HepG2 (cell line): ENCODE measurements around the gene CERS3. TPM values are rescaled to one million over a fixed set of nuclear protein-coding genes. Genes with fewer than 3 reads are reported as not detected.

Source experiments
- ATAC-seq: fragments of 200-7000 bp; cut with Tn5 transposase; 3 replicates; pipeline ENCODE4 v1.9.1; 2020; ENCODE audit warnings: mild to moderate bottlenecking, moderate library complexity
- BruUV-seq: library from RNA; stranded (reverse); fragments of 400-500 nt; replicated peaks from 2 replicates; lab custom pipeline; 2021; lab: Mats Ljungman, UMichigan
- CTCF ChIA-PET: fragments of 300-600 bp; formaldehyde crosslinking; extraction: SDS; loops from one replicate; lab custom pipeline; 2021; ENCODE audit warnings: low total read pairs, inconsistent platforms, low intra/inter-chr PET ratio; lab: Yijun Ruan, JAX
- POLR2A ChIA-PET: fragments of 350-600 bp; sonication (Branson Sonifier 250); formaldehyde crosslinking; loops from one replicate; lab custom pipeline; 2020; ENCODE audit warnings: antibody characterized with exemption, inconsistent platforms; lab: Yijun Ruan, JAX
- DNase-seq: peaks from one replicate; pipeline ENCODE4 v3.0.0-alpha.2; 2015; ENCODE audit warnings: low spot score
- FAIRE-seq: peaks from 3 replicates; lab custom pipeline; 2011; peaks lifted over from hg19 to GRCh38; lab: Jason Lieb, UNC
- H2AFZ ChIP-seq: one replicate; pipeline ENCODE4 v1.6.1; 2011; ENCODE audit warnings: low read length, inconsistent platforms
- H3K27ac ChIP-seq: fragments of 300-600 bp; 3 replicates; pipeline ENCODE4 v1.8.0; 2011; ENCODE audit warnings: mixed run types, mild to moderate bottlenecking, mixed read lengths, low read length, inconsistent platforms; ENCODE audit not compliant: insufficient read depth; ENCODE audit errors: extremely low read length
- H3K27me3 ChIP-seq, 2 experiments: fragments of 200-600 bp in 1 of 2; 2 replicates in 1 of 2; 3 replicates in 1 of 2; pipeline versions ENCODE4 v1.6.0 to v1.8.0; 2011; ENCODE audit warnings: low read length in 2 of 2, mild to moderate bottlenecking in 2 of 2, moderate library complexity in 2 of 2, inconsistent platforms in 1 of 2; ENCODE audit not compliant: insufficient read depth in 2 of 2, control insufficient read depth in 1 of 2
- H3K36me3 ChIP-seq, 2 experiments: fragments of 200-600 bp in 1 of 2; replicated peaks in 1 of 2; 2 replicates in 1 of 2; 3 replicates in 1 of 2; pipeline versions ENCODE4 v1.5.1 to v1.8.0; 2011; ENCODE audit warnings: low read length in 2 of 2, inconsistent platforms in 1 of 2; ENCODE audit not compliant: insufficient read depth in 2 of 2, control insufficient read depth in 1 of 2
- H3K4me1 ChIP-seq: 2 replicates; pipeline ENCODE4 v1.5.1; 2012; ENCODE audit warnings: low read length, inconsistent platforms; ENCODE audit not compliant: insufficient read depth
- H3K4me2 ChIP-seq: 2 replicates; pipeline ENCODE4 v1.6.0; 2011; ENCODE audit warnings: low read depth, low read length, inconsistent platforms
- H3K4me3 ChIP-seq, 3 experiments: fragments of 200-600 bp in 1 of 3; sonication (generic), shearing (Covaris generic) in 1 of 3; replicated peaks in 1 of 3; 2 replicates each; pipeline ENCODE4 v1.5.1; 2011 to 2016; ENCODE audit warnings: low read length in 3 of 3, inconsistent platforms in 2 of 3, low read depth in 2 of 3, mild to moderate bottlenecking in 2 of 3, control low read depth in 1 of 3, mixed read lengths in 1 of 3; ENCODE audit not compliant: insufficient read depth in 1 of 3
- H3K79me2 ChIP-seq: one replicate; pipeline ENCODE4 v1.6.1; 2011; ENCODE audit warnings: low read length, inconsistent platforms; ENCODE audit not compliant: insufficient read depth
- H3K9ac ChIP-seq: 2 replicates; pipeline ENCODE4 v1.6.0; 2011; ENCODE audit warnings: mild to moderate bottlenecking, low read depth, low read length, inconsistent platforms; ENCODE audit not compliant: insufficient read depth
- H3K9me3 ChIP-seq: 2 replicates; pipeline ENCODE4 v1.5.1; 2012; ENCODE audit warnings: mild to moderate bottlenecking, low read length
- H4K20me1 ChIP-seq: 2 replicates; pipeline ENCODE4 v1.6.0; 2011; ENCODE audit warnings: inconsistent platforms, mild to moderate bottlenecking, low read length, moderate library complexity; ENCODE audit not compliant: insufficient read depth
- CBX2 ChIP-seq, 2 experiments: fragments of 200-600 bp in 1 of 2; sonication (generic); formaldehyde crosslinking in 1 of 2; IDR thresholded peaks; 2 replicates each; pipeline versions ENCODE4 v1.7.0 to v1.8.1; 2018 to 2022; ENCODE audit warnings: low read depth in 2 of 2, low read length in 1 of 2, mild to moderate bottlenecking in 1 of 2, missing genetic modification reagents in 1 of 2
- EZH2 ChIP-seq: conservative IDR thresholded peaks from 2 replicates; pipeline ENCODE4 v1.6.1; 2012; ENCODE audit warnings: mild to moderate bottlenecking, low read depth, low read length, moderate library complexity
- FOSL1 ChIP-seq: sonication (generic); formaldehyde crosslinking; IDR thresholded peaks from 2 replicates; pipeline ENCODE4 v1.9.0; 2021; ENCODE audit warnings: missing genetic modification reagents, borderline replicate concordance
- ZFP1 ChIP-seq: IDR thresholded peaks from 2 replicates; pipeline ENCODE4 v1.6.1; 2016
- ZNF430 ChIP-seq: sonication (generic); formaldehyde crosslinking; IDR thresholded peaks from 2 replicates; pipeline ENCODE4 v1.9.0; 2021; ENCODE audit warnings: mild to moderate bottlenecking, missing genetic modification reagents
- ZNF468 ChIP-seq: sonication (generic); formaldehyde crosslinking; IDR thresholded peaks from 2 replicates; pipeline ENCODE4 v1.8.0; 2022; ENCODE audit warnings: mild to moderate bottlenecking, moderate library complexity, missing genetic modification reagents
- ZNF501 ChIP-seq: sonication (generic); formaldehyde crosslinking; IDR thresholded peaks from 2 replicates; pipeline ENCODE4 v1.5.1; 2020; ENCODE audit warnings: mild to moderate bottlenecking, moderate library complexity, missing genetic modification reagents
- ZNF547 ChIP-seq: sonication (generic); formaldehyde crosslinking; IDR thresholded peaks from 2 replicates; pipeline ENCODE4 v1.5.1; 2020; ENCODE audit warnings: mild to moderate bottlenecking, missing genetic modification reagents
- ZNF563 ChIP-seq: sonication (generic); formaldehyde crosslinking; IDR thresholded peaks from 2 replicates; pipeline ENCODE4 v1.8.0; 2022; ENCODE audit warnings: mild to moderate bottlenecking, moderate library complexity, missing genetic modification reagents
- ZSCAN20 ChIP-seq: sonication (generic); formaldehyde crosslinking; IDR thresholded peaks from 2 replicates; pipeline ENCODE4 v1.4.0; 2020; ENCODE audit warnings: missing genetic modification reagents, mild to moderate bottlenecking, borderline replicate concordance
- WGBS: methylation state at CpG from one replicate; pipeline ENCODE4 v1.1.6; 2017; ENCODE audit warnings: low lambda C conversion rate; 5-methylcytosine and 5-hydroxymethylcytosine counted together
- in situ Hi-C: cut with HindIII; loops from 2 replicates; pipeline ENCODE4 v1.10.0; 2017; ENCODE audit warnings: low pct_unique_long_range_greater_than_20kb; ENCODE audit not compliant: extremely low pct_ligation_motif_present
- intact Hi-C: fragments of 100-400 bp; cut with micrococcal nuclease; formaldehyde crosslinking; loops from one replicate; pipeline ENCODE4 v1.10.0; 2022; ENCODE audit not compliant: unreplicated experiment
- polyA plus RNA-seq, 8 experiments: library from polyadenylated mRNA; depleted of rRNA in 3 of 8; stranded (reverse) in 7 of 8; unstranded in 1 of 8; fragments of >200 nt; fragmentation: Illumina TruSeq in 4 of 8; extraction: Trizol in 4 of 8; gene quantifications; 2 replicates each; pipeline versions ENCODE4 v1.2.1 to v1.2.3, GENCODE V29; 2011 to 2016; ENCODE audit warnings: low read depth in 4 of 8, missing spikeins in 1 of 8, mixed read lengths in 1 of 8; ENCODE audit not compliant: insufficient read depth in 1 of 8
- total RNA-seq, 5 experiments: library from RNA; depleted of rRNA; stranded (reverse); fragments of >200 nt; fragmentation: Illumina TruSeq; extraction: Trizol; gene quantifications; 2 replicates each; pipeline ENCODE4 v1.2.3, GENCODE V29; 2016; ENCODE audit warnings: low read depth in 1 of 5

The CERS3 gene
- total and polyA plus RNA-seq, 2 of the 13 experiments (the other 11 are each of a cell fraction or from before 2014, with no cell fraction given) = not detected

GRCh38 chr15:100516643-100517512 lies 11.9 kb downstream of the CERS3 start:
- CTCF ChIA-PET = no interaction called here
- Histone ChIP-seq H3K4me1 (no peaks in the 10 kb centered on the region), H3K9me3 (no peaks in the 10 kb centered on the region), H3K4me2 (no peak overlapping the region), H3K4me3 (no peak overlapping the region), H3K36me3 (no peaks in the 10 kb centered on the region), H2AFZ (no peak overlapping the region), H4K20me1 (no peaks in the 10 kb centered on the region), H3K27me3 (peaks cover 0 to 4% of the 10 kb centered on the region in 2 experiments; a peak in 1 of 5 replicates), H3K79me2 (no peaks in the 10 kb centered on the region), H3K27ac (no peak overlapping the region), H3K9ac (no peak overlapping the region)
- FAIRE-seq (no peak), ATAC-seq (no peak), DNase-seq (no peak)
- intact Hi-C loops = no loop called here
- in situ Hi-C loops = no loop called here
- WGBS = 11% methylated on average over 5 of the region's 5 CpGs
- no TSS peak for BruUV-seq
- POLR2A ChIA-PET = no interaction called here
- TF ChIP-seq ZNF563 (CRISPR knock-in tag) (no peak), CBX2 (IDR thresholded peaks at IDR 0.05; ENCODE audit: low read depth, low read length) (no peak), CBX2 (CRISPR knock-in tag; IDR thresholded peaks at IDR 0.05; ENCODE audit: low read depth) (no peak), ZSCAN20 (CRISPR knock-in tag) (no peak), ZNF468 (CRISPR knock-in tag) (no peak), FOSL1 (no peak), ZNF430 (no peak), ZFP1 (CRISPR knock-in tag) (no peak), ZNF547 (CRISPR knock-in tag) (no peak), EZH2 (no peak), ZNF501 (no peak)
